GM12878 (cell line): Measurements from ENCODE around the gene GRK1. TPM values are rescaled to one million over a fixed set of nuclear protein-coding genes. Genes with fewer than 3 reads are reported as not detected.

Source experiments
- ATAC-seq: fragments of 200-7000 bp; cut with Tn5 transposase; 3 replicates; pipeline ENCODE4 v1.9.1; 2020; ENCODE audit warnings: mild to moderate bottlenecking, moderate library complexity
- BruUV-seq: library from RNA; stranded (reverse); fragments of 400-500 nt; replicated peaks from 2 replicates; lab custom pipeline; 2021; lab: Mats Ljungman, UMichigan
- CTCF ChIA-PET: fragments of 300-600 bp; sonication (Branson Sonifier 250); formaldehyde crosslinking; extraction: SDS; loops from one replicate; lab custom pipeline; 2021; ENCODE audit warnings: inconsistent platforms; lab: Yijun Ruan, JAX
- POLR2A ChIA-PET: fragments of 350-600 bp; formaldehyde crosslinking; extraction: SDS; loops from one replicate; lab custom pipeline; 2021; ENCODE audit warnings: inconsistent platforms; lab: Charles Lee
- RAD21 ChIA-PET: fragments of 300-600 bp; sonication (Branson Sonifier 250); formaldehyde crosslinking; loops from one replicate; lab custom pipeline; 2023; ENCODE audit warnings: antibody characterized with exemption; ENCODE audit not compliant: unreplicated experiment; lab: Charles Lee
- SMC1A ChIA-PET: fragments of 300-600 bp; sonication (Branson Sonifier 250); formaldehyde crosslinking; loops from one replicate; lab custom pipeline; 2023; ENCODE audit not compliant: unreplicated experiment, uncharacterized antibody; lab: Charles Lee
- DNase-seq: peaks from one replicate; pipeline ENCODE4 v3.0.0-alpha.2; 2011; ENCODE audit warnings: low read depth, low spot score
- FAIRE-seq: peaks from 3 replicates; lab custom pipeline; 2011; peaks lifted over from hg19 to GRCh38; lab: Jason Lieb, UNC
- H2AFZ ChIP-seq: 2 replicates; pipeline ENCODE4 v1.6.0; 2011; ENCODE audit warnings: low read depth, low read length, control low read depth; ENCODE audit not compliant: control insufficient read depth
- H3K27ac ChIP-seq: 2 replicates; pipeline ENCODE4 v1.5.1; 2011; ENCODE audit warnings: control low read depth; ENCODE audit not compliant: control insufficient read depth, insufficient read depth
- H3K27me3 ChIP-seq, 2 experiments: replicated peaks in 1 of 2; 2 replicates each; pipeline versions ENCODE4 v1.6.0 to v1.6.1; 2011; ENCODE audit warnings: low read length in 1 of 2; ENCODE audit not compliant: control insufficient read depth in 2 of 2, insufficient read depth in 2 of 2
- H3K36me3 ChIP-seq, 2 experiments: 2 replicates each; pipeline ENCODE4 v1.5.1; 2011; ENCODE audit warnings: low read length in 1 of 2; ENCODE audit not compliant: control insufficient read depth in 2 of 2, insufficient read depth in 2 of 2
- H3K4me1 ChIP-seq: 2 replicates; pipeline ENCODE4 v1.6.1; 2011; ENCODE audit warnings: mild to moderate bottlenecking, low read length, moderate library complexity, mixed read lengths; ENCODE audit not compliant: control insufficient read depth, insufficient read depth
- H3K4me2 ChIP-seq: 2 replicates; pipeline ENCODE4 v1.6.0; 2011; ENCODE audit warnings: control low read depth; ENCODE audit not compliant: control insufficient read depth, insufficient read depth
- H3K4me3 ChIP-seq: fragments of 200-600 bp; sonication (generic); 2 replicates; pipeline ENCODE4 v1.5.1; 2016
- H3K79me2 ChIP-seq: 2 replicates; pipeline ENCODE4 v1.6.0; 2011; ENCODE audit warnings: low read length; ENCODE audit not compliant: control insufficient read depth, insufficient read depth
- H3K9ac ChIP-seq: 2 replicates; pipeline ENCODE4 v1.8.0; 2011; ENCODE audit warnings: low read length, control low read depth, mixed read lengths; ENCODE audit not compliant: control insufficient read depth, insufficient read depth
- H3K9me3 ChIP-seq: replicated peaks from 3 replicates; pipeline ENCODE4 v1.5.1; 2011; ENCODE audit warnings: mild to moderate bottlenecking, low read length; ENCODE audit not compliant: control insufficient read depth, insufficient read depth
- H4K20me1 ChIP-seq: 2 replicates; pipeline ENCODE4 v1.6.0; 2011; ENCODE audit not compliant: control insufficient read depth, insufficient read depth
- CREB1 ChIP-seq: IDR thresholded peaks from 2 replicates; pipeline ENCODE4 v1.6.1; 2012; ENCODE audit warnings: low read depth, mild to moderate bottlenecking, inconsistent platforms
- NFYA ChIP-seq: IDR thresholded peaks from 2 replicates; pipeline ENCODE4 v1.6.1; 2011; ENCODE audit warnings: low read depth, mild to moderate bottlenecking, low read length, improper control_type of control experiment, borderline replicate concordance
- PBX3 ChIP-seq: IDR thresholded peaks from 2 replicates; pipeline ENCODE4 v1.6.1; 2011; ENCODE audit warnings: mild to moderate bottlenecking, low read depth, low read length, moderate library complexity; ENCODE audit not compliant: insufficient replicate concordance
- SUPT20H ChIP-seq: IDR thresholded peaks from 2 replicates; pipeline ENCODE4 v1.6.1; 2011; ENCODE audit warnings: low read depth, mild to moderate bottlenecking, low read length, moderate library complexity, borderline replicate concordance; ENCODE audit not compliant: control insufficient read depth
- TARDBP ChIP-seq: IDR thresholded peaks from 2 replicates; pipeline ENCODE4 v1.6.1; 2016; ENCODE audit warnings: borderline replicate concordance
- ZNF217 ChIP-seq: fragments of 450-650 bp; IDR thresholded peaks from 2 replicates; pipeline ENCODE4 v1.6.1; 2017; ENCODE audit warnings: antibody characterized with exemption, mild to moderate bottlenecking
- ZNF687 ChIP-seq: fragments of 450-650 bp; IDR thresholded peaks from 2 replicates; pipeline ENCODE4 v1.6.1; 2017; ENCODE audit warnings: mild to moderate bottlenecking, moderate library complexity
- WGBS: methylation state at CpG from one replicate; pipeline ENCODE4 v1.1.6; 2016; ENCODE audit warnings: low lambda C conversion rate; ENCODE audit not compliant: insufficient replicate concordance, insufficient coverage; ENCODE audit errors: missing lambda C conversion rate; 5-methylcytosine and 5-hydroxymethylcytosine counted together
- in situ Hi-C: fragments of 300-500 bp; cut with MboI; formaldehyde crosslinking; loops from 9 replicates; pipeline ENCODE4 v1.14.3; 2018; ENCODE audit warnings: mixed read lengths
- intact Hi-C: fragments of 100-400 bp; cut with micrococcal nuclease; formaldehyde crosslinking; loops from one replicate; pipeline ENCODE4 v1.14.2; 2022; ENCODE audit not compliant: unreplicated experiment
- polyA plus RNA-seq, 11 experiments: library from polyadenylated mRNA; depleted of rRNA in 4 of 11; unstranded in 6 of 11; stranded (reverse) in 5 of 11; fragments of >200 nt; fragmentation: Nextera tagmentation in 4 of 11; fragmentation: Illumina TruSeq in 1 of 11; extraction: Ambion mirVana in 4 of 11; extraction: Trizol in 1 of 11; gene quantifications; 1 replicate in 1 of 11; 2 replicates in 10 of 11; pipeline versions ENCODE4 v1.2.1 to v1.2.3, GENCODE V29; 2011 to 2016; ENCODE audit warnings: inconsistent platforms in 2 of 11, missing spikeins in 2 of 11, low read depth in 1 of 11
- total RNA-seq, 4 experiments: library from RNA; depleted of rRNA in 3 of 4; stranded (reverse); fragments of >200 nt in 3 of 4; fragmentation: Illumina TruSeq in 1 of 4; extraction: Trizol in 1 of 4; gene quantifications; 2 replicates each; pipeline versions ENCODE4 v1.2.1 to v1.2.3, GENCODE V29; 2013 to 2021

Gene GRK1
- total and polyA plus RNA-seq, 10 of the 15 experiments (the other 5 are each of a cell fraction or from before 2014, with no cell fraction given) = under 0.01 to 0.04 TPM; not detected in 8

GRCh38 chr13:113650275-113650674, 16.7 kb upstream of the GRK1 start (continued):
- TF ChIP-seq PBX3 (no peak), SUPT20H (no peak), CREB1 (no peak), TARDBP (no peak), NFYA (no peak), ZNF687 (no peak), ZNF217 (no peak)

GRCh38 chr13:113650731-113651148, 16.3 kb upstream of the GRK1 start:
- BruUV-seq = no TSS peak
- H2AFZ ChIP-seq = no peak overlapping the region
- CTCF ChIA-PET = no interaction called here
- RAD21 ChIA-PET = no interaction called here
- H4K20me1 ChIP-seq = no peaks in the 10 kb centered on the region
- no peak overlapping the region for H3K4me2 ChIP-seq
- WGBS = 89% methylated on average over 16 of the region's 16 CpGs
- H3K27ac ChIP-seq = no peak overlapping the region
- SMC1A ChIA-PET = no interaction called here
- DNase-seq (no peak), ATAC-seq (no peak), FAIRE-seq (no peak)
- POLR2A ChIA-PET = no interaction called here
- H3K9me3 ChIP-seq = no peaks in the 10 kb centered on the region
- no peaks in the 10 kb centered on the region for H3K36me3 ChIP-seq
- H3K4me1 ChIP-seq = no peaks in the 10 kb centered on the region
- H3K79me2 ChIP-seq = no peaks in the 10 kb centered on the region
- intact Hi-C loops = no loop called here
- no peak overlapping the region for H3K9ac ChIP-seq
- in situ Hi-C loops = no loop called here
- no peaks in the 10 kb centered on the region for H3K27me3 ChIP-seq
- H3K4me3 ChIP-seq = no peak overlapping the region
- no peak for TF ChIP-seq ZNF687
